Activated naive CD4-positive, alpha-beta T cell treated with anti-CD3 and anti-CD28 coated beads, Interleukin-2, amount 10 ng/mL, durations not matched to agents 7 days and 5 days (primary cell): Measurements from ENCODE around the gene C19orf44.
"Not testable (repeated sequence)": the region's sequence is repeated elsewhere in the genome, so short reads cannot be mapped to it uniquely, and the experiment has no call there.

Source experiments
- CTCF ChIA-PET: fragments of 350-600 bp; sonication (Branson Sonifier 250); formaldehyde crosslinking; loops from one replicate; lab custom pipeline; 2021; ENCODE audit warnings: antibody characterized with exemption; lab: Charles Lee
- DNase-seq: peaks from one replicate; pipeline ENCODE4 v3.0.0-alpha.2; 2020
- H3K27ac Mint-ChIP-seq: one replicate; pipeline ENCODE4 v1.8.0; 2021; ENCODE audit warnings: mild to moderate bottlenecking, moderate library complexity, mixed read lengths
- H3K27me3 Mint-ChIP-seq: one replicate; pipeline ENCODE4 v1.8.0; 2021; ENCODE audit warnings: mild to moderate bottlenecking, mixed read lengths
- H3K36me3 Mint-ChIP-seq: one replicate; pipeline ENCODE4 v1.8.0; 2021; ENCODE audit warnings: mixed read lengths
- H3K4me1 Mint-ChIP-seq: one replicate; pipeline ENCODE4 v1.8.0; 2021; ENCODE audit warnings: mixed read lengths
- H3K4me3 Mint-ChIP-seq: one replicate; pipeline ENCODE4 v1.8.0; 2021; ENCODE audit warnings: mild to moderate bottlenecking, moderate library complexity, mixed read lengths
- H3K9me3 Mint-ChIP-seq: one replicate; pipeline ENCODE4 v1.8.0; 2021; ENCODE audit warnings: mixed read lengths

C19orf44 gene

DNA sequence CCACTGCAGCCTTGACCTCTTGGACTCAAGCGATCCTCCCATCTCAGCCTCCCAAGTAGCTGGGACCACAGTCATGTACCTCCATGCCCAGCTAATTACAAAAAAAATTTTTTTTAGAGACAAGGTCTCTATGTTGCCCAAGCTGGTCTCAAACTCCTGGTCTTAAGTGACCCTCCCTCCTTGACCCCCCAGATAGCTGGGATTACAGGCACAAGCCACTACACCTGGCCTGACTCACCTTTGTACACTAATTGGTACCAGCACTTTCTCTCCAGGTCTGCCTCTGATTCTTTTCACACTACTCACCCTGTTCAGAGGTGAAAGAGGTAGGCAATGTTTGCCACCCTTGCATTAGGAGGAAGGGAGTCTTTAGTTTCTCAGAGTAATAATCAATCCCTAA is 18.9 kb upstream of the C19orf44 start:
- peaks cover 3% of the 10 kb centered on the region for H3K9me3 Mint-ChIP-seq
- no peak for DNase-seq
- CTCF ChIA-PET, result no interaction called here

GRCh38 chr19:16482745-16483144 is 13.4 kb upstream of the C19orf44 start:
- Mint-ChIP-seq H3K9me3 (no peaks in the 10 kb centered on the region), H3K27ac (no peak overlapping the region), H3K4me3 (no peak overlapping the region), H3K36me3 (no peaks in the 10 kb centered on the region), H3K27me3 (peaks cover 15% of the 10 kb centered on the region), H3K4me1 (no peaks in the 10 kb centered on the region)
- DNase-seq, result no peak
- CTCF ChIA-PET, result no interaction called here

More for the DNA sequence above, 18.9 kb upstream of the C19orf44 start:
- no peaks in the 10 kb centered on the region for H3K36me3 Mint-ChIP-seq
- no peak overlapping the region for H3K4me3 Mint-ChIP-seq
- no peaks in the 10 kb centered on the region for H3K4me1 Mint-ChIP-seq
- no peak overlapping the region for H3K27ac Mint-ChIP-seq
- peaks cover 15% of the 10 kb centered on the region for H3K27me3 Mint-ChIP-seq

DNA sequence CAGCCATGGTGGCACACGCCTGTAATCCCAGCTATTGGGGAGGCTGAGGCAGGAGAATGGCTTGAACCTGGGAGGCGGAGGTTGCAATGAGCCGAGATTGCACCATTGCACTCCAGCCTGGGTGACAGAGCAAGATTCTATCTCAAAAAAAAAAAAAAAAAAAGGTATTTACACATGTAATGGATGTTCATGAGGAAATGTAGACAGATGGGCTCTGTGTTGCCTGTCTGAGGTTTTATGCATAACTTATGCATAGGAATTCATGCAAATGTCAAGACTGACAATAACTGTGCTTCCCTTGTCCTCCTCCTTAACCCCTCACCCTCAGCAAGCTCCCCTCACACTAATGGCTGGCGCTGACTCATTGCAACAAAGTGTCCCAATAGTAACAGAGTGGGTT is 9.7 kb upstream of the C19orf44 start:
- DNase-seq, H3K9me3 Mint-ChIP-seq, H3K27me3 Mint-ChIP-seq, H3K4me3 Mint-ChIP-seq, H3K36me3 Mint-ChIP-seq, H3K27ac Mint-ChIP-seq, H3K4me1 Mint-ChIP-seq: not testable (repeated sequence)
- CTCF ChIA-PET, result interaction anchor here (0.6 to 1.6 kb wide), 2 partner anchors 14 to 851 kb away, joined by 3 read pairs; no protein-coding TSS in a partner anchor

DNA sequence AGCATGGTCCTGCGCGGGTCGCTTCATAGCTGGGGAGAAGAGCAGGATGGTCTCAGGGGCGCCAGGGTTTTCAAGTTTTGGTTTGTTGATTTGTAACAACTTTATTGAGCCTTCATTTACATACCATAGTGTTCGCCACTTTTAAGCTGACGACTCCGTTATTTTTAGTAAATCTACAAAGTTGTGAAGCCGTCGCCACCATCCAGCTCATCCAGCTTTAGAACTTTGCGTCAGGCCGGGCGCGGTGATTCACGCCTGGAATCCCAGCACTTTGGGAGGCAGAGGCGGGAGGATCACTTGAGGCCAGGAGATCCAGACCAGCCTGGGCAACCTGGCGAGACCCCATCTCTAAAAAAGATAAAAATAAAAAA is 404 bp downstream of the C19orf44 start:
- H3K4me3 Mint-ChIP-seq, result peak overlapping the region; percentile 83
- CTCF ChIA-PET, result no interaction called here
- no peaks in the 10 kb centered on the region for H3K27me3 Mint-ChIP-seq
- peaks cover 28% of the 10 kb centered on the region for H3K4me1 Mint-ChIP-seq
- no peaks in the 10 kb centered on the region for H3K9me3 Mint-ChIP-seq
- no peak overlapping the region for H3K27ac Mint-ChIP-seq
- peaks cover 4% of the 10 kb centered on the region for H3K36me3 Mint-ChIP-seq
- DNase-seq, result no peak

- CTCF ChIA-PET, result no interaction called here
Observed at GRCh38 chr19:16497042-16497441, 848 bp downstream of the C19orf44 start.

DNA sequence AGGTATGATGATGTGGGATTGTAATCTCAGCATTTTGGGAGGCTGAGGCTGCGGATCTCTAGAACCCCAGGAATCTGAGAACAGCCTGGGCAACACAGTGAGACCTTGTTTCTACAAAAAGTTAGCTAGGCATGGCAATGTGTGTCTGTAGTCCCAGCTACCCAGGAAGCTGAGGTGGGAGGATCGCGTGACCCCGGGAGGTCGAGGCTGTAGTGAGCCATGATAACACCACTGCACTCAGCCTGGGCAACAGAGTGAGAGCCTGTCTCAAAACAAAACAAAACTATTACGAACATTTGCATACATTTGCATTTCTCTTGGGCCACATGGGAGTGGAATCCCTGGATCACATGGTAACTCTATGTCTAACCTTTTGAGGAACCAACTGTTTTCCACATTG is 1.6 kb downstream of the C19orf44 start:
- CTCF ChIA-PET, result no interaction called here
- peaks cover 28% of the 10 kb centered on the region for H3K4me1 Mint-ChIP-seq
- H3K4me3 Mint-ChIP-seq, result no peak overlapping the region
- H3K27me3 Mint-ChIP-seq, result no peaks in the 10 kb centered on the region
- peaks cover 4% of the 10 kb centered on the region for H3K36me3 Mint-ChIP-seq
- no peak for DNase-seq
- H3K9me3 Mint-ChIP-seq, result no peaks in the 10 kb centered on the region
- H3K27ac Mint-ChIP-seq, result no peak overlapping the region

More at GRCh38 chr19:16497042-16497441, 848 bp downstream of the C19orf44 start:
- Mint-ChIP-seq H3K4me3 (peak overlapping the region; percentile 83), H3K36me3 (peaks cover 4% of the 10 kb centered on the region), H3K9me3 (no peaks in the 10 kb centered on the region), H3K27me3 (no peaks in the 10 kb centered on the region), H3K4me1 (peaks cover 28% of the 10 kb centered on the region), H3K27ac (no peak overlapping the region)
- no peak for DNase-seq

GRCh38 chr19:16504271-16504670 is 8.1 kb downstream of the C19orf44 start:
- peaks cover 6% of the 10 kb centered on the region for H3K36me3 Mint-ChIP-seq
- H3K27ac Mint-ChIP-seq, result no peak overlapping the region
- CTCF ChIA-PET, result interaction anchor here (0.6 to 0.7 kb wide), 2 partner anchors 110 to 241 kb away, joined by 3 read pairs; no protein-coding TSS in a partner anchor
- H3K4me1 Mint-ChIP-seq, result no peaks in the 10 kb centered on the region
- H3K9me3 Mint-ChIP-seq, result no peaks in the 10 kb centered on the region
- no peaks in the 10 kb centered on the region for H3K27me3 Mint-ChIP-seq
- H3K4me3 Mint-ChIP-seq, result no peak overlapping the region
- DNase-seq, result no peak

GRCh38 chr19:16506161-16506560 is 10.0 kb downstream of the C19orf44 start:
- not testable (repeated sequence) for H3K36me3 Mint-ChIP-seq, DNase-seq

DNA sequence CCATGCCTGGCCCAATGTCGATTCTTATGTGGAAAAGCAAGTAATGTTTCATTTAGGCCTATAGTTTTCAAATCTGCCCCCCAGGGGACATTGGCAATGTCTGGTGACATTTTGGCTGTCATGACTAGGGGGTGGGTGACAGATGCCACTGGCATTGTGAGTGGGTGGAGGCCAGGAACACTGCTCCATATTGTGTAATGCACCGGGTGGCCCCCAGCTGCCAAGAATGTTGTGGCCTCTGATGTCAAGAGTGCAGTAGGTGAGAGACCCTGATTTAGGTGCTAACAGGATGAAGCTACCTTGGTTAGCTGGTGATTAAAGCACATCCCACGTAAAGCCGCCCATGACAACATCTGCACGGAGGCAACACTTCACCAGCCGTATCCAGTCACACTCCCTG is 10.8 kb downstream of the C19orf44 start:
- Mint-ChIP-seq H3K9me3 (no peaks in the 10 kb centered on the region), H3K27ac (no peak overlapping the region), H3K4me1 (no peaks in the 10 kb centered on the region), H3K4me3 (no peak overlapping the region), H3K27me3 (no peaks in the 10 kb centered on the region), H3K36me3 (peaks cover 4% of the 10 kb centered on the region)
- DNase-seq, result no peak
- CTCF ChIA-PET, result no interaction called here

More at GRCh38 chr19:16506161-16506560, 10.0 kb downstream of the C19orf44 start:
- H3K4me3 Mint-ChIP-seq, H3K9me3 Mint-ChIP-seq, H3K27me3 Mint-ChIP-seq, H3K4me1 Mint-ChIP-seq, CTCF ChIA-PET, H3K27ac Mint-ChIP-seq: not testable (repeated sequence)

DNA sequence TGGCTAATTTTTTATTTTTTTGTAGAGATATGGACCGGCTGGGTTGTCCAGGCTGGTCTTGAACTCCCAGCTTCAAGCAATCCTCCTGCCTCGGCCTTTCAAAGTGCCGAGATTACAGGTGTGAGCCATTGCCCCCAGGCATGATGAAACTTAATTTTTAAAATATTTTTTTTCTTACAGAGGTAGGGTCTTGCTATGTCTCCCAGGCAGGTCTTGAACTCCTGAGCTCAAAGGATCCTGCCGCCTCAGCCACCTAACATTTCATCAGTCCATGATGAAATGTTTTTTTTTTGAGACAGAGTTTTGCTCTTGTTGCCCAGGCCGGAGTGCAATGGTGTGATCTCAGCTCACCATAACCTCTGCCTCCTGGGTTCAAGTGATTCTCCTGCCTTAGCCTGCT is 12.4 kb downstream of the C19orf44 start:
- no peak overlapping the region for H3K27ac Mint-ChIP-seq
- no peaks in the 10 kb centered on the region for H3K9me3 Mint-ChIP-seq
- H3K4me1 Mint-ChIP-seq, result no peaks in the 10 kb centered on the region
- H3K27me3 Mint-ChIP-seq, result no peaks in the 10 kb centered on the region
- H3K4me3 Mint-ChIP-seq, result no peak overlapping the region
- CTCF ChIA-PET, result no interaction called here
- DNase-seq, result no peak
- H3K36me3 Mint-ChIP-seq, result peaks cover 4% of the 10 kb centered on the region

- Mint-ChIP-seq H3K36me3 (peaks cover 3% of the 10 kb centered on the region), H3K9me3 (no peaks in the 10 kb centered on the region), H3K4me1 (no peaks in the 10 kb centered on the region), H3K4me3 (no peak overlapping the region), H3K27ac (no peak overlapping the region), H3K27me3 (no peaks in the 10 kb centered on the region)
- no peak for DNase-seq
- CTCF ChIA-PET, result no interaction called here
Observed at GRCh38 chr19:16509141-16510061, 13.2 kb downstream of the C19orf44 start.

- DNase-seq, H3K4me1 Mint-ChIP-seq, H3K36me3 Mint-ChIP-seq, H3K27me3 Mint-ChIP-seq, H3K9me3 Mint-ChIP-seq, CTCF ChIA-PET, H3K4me3 Mint-ChIP-seq, H3K27ac Mint-ChIP-seq: not testable (repeated sequence)
Observed at GRCh38 chr19:16512611-16513010, 16.4 kb downstream of the C19orf44 start.

GRCh38 chr19:16514383-16515019 is 18.3 kb downstream of the C19orf44 start:
- Mint-ChIP-seq H3K36me3 (peaks cover 20% of the 10 kb centered on the region), H3K4me3 (no peak overlapping the region), H3K9me3 (no peaks in the 10 kb centered on the region), H3K27ac (no peak overlapping the region), H3K4me1 (no peaks in the 10 kb centered on the region), H3K27me3 (no peaks in the 10 kb centered on the region)
- CTCF ChIA-PET, result no interaction called here
- DNase-seq, result no peak

DNA sequence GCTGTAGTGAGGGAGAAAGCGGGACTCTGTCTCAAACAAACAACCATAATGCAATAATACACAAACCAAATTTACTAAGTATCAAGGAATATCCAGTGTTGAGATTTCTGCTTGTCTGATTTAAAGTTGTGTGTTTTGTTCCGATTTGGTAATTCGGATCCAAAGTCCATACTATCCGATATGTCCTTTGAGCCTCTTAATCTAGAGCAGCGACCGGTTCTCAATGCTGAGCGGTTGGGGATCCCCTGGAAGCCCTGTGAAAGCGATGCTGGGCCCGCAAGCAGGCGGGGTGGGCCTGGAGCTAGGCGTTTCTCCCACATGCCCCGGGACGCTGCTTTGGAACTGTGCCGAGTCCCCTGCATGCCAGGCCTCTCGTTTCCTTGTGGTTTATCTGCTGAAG is 20.2 kb downstream of the C19orf44 start:
- H3K9me3 Mint-ChIP-seq, result no peaks in the 10 kb centered on the region
- H3K27me3 Mint-ChIP-seq, result no peaks in the 10 kb centered on the region
- CTCF ChIA-PET, result no interaction called here
- H3K36me3 Mint-ChIP-seq, result peaks cover 33% of the 10 kb centered on the region
- H3K27ac Mint-ChIP-seq, result no peak overlapping the region
- H3K4me3 Mint-ChIP-seq, result no peak overlapping the region
- no peak for DNase-seq
- no peaks in the 10 kb centered on the region for H3K4me1 Mint-ChIP-seq
